Muscle of arm (tissue), 12 donors: ENCODE results near the gene CCDC136. TPM values are rescaled to one million over a fixed set of nuclear protein-coding genes. Genes with fewer than 3 reads are reported as not detected.
A peak's percentile ranks its signal among the peaks of the same experiment; 100 is the strongest.

Source experiments
- DNase-seq: peaks from one replicate; pipeline ENCODE4 v3.0.0-alpha.2; 2013
- polyA plus RNA-seq, 12 donors: library from polyadenylated mRNA; unstranded; fragments of 120-200 nt; gene quantifications; one replicate each; pipeline ENCODE4 v1.2.1, GENCODE V29; 2013; ENCODE audit not compliant: insufficient read length in 12 of 12

The CCDC136 gene
- polyA plus RNA-seq, 12 donors = 10.6 to 27.6 (median 19.1) TPM; not detected in 2

GRCh38 chr7:128831994-128832879 is 40.5 kb downstream of the CCDC136 start:
- DNase-seq = peak; percentile 88

DNA sequence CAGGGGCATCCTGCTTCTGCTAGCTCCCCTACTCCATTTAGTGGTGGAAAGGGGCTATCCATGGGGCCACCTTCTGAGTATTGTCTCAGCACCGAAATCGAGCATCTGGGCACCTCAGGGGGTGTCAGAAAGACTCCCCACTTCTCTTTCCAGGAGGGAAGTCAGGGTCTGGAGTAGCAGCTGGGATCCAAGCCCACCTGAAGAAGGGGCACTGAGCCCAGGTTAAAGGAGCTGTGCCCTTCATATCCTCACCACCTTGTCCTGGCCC is 41.0 kb downstream of the CCDC136 start:
- DNase-seq = no peak

- DNase-seq = peak; percentile 96
Measured at GRCh38 chr7:128833148-128833945, 41.6 kb downstream of the CCDC136 start.

DNA sequence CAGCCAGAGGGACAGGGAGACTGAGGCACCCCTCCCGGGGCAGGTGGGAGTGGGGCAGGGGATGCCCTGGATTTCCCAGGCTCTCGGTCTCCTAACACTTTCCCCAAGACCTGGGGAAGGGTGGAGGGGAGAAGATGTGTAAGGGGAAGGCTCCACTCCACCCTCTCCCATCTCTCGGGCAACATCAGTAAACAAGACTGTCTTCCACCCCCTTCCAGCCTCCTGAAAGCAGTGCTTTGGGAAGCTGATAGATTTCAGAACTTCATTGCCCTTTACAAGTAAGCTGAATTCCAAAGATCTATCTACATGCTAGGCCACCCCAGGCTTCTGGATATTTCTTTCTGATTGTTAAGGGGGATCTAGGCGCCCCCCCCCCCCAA is 42.2 kb downstream of the CCDC136 start:
- no peak for DNase-seq

- DNase-seq = no peak
Measured at GRCh38 chr7:128835231-128835751, 43.5 kb downstream of the CCDC136 start.

DNA sequence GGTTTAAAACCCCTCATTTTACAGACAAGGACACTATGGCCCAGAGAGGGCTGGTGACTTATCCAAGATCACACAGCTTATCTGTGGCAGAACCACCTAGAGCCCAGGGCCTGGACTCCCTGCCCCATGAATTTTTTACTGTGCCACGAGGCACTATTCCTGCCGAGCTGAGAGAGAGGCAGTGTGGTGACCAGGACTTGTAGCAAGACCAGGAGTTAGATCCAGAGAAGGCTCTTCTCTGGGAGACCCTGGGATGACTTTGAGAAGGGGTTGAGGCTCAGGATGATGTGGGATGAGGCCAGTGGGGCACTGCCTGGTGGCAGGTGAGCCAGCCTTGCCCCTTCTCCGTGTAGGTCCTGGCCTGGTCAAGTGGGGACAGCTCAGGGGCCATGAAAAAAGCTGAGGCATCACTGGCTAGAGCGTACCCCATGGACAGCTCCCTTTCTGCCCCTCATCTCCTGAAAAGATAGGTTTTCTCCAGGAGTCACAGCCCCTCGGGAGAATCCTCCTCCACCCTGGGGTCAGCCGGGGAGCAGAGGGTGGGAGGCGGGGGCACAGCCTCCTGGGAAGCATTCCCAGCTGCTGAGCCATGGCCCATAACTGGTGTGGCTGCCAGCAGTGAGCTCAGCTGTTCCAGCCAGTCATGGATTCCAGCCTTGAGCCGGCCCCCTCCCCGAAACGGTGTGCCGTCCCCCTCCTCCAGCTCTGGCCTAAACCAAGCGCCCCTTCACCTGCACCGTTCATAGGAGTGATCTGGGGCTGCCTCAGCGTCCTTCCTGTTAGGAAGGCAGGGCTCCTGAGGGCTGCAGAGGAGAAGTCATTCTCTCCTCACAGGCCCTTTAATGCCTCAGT is 44.2 kb downstream of the CCDC136 start:
- DNase-seq = peak; percentile 45

GRCh38 chr7:128836729-128837348 is 45.1 kb downstream of the CCDC136 start:
- no peak for DNase-seq

GRCh38 chr7:128837521-128837921 is 45.8 kb downstream of the CCDC136 start:
- DNase-seq = no peak

DNA sequence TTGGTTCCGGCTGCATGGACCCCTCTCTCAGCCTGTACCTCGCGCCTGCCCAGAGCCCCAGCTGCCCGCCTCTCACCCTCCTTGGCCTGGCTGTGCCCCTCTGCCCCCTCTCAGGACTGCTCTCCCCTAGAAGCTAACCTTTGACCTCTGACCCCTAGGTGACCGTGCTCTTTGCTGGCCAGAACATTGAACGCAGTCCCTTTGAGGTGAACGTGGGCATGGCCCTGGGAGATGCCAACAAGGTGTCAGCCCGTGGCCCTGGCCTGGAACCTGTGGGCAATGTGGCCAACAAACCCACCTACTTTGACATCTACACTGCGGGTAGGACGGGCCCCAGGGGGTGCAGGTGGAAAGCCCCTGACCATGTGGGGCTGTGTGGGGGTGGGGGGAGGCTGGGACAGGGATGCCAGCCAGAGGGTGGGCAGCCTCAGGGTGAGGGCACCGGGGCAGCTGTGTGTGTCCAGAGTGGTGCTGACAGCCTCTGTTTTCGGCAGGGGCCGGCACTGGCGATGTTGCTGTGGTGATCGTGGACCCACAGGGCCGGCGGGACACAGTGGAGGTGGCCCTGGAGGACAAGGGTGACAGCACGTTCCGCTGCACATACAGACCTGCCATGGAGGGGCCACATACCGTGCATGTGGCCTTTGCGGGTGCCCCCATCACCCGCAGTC is 46.5 kb downstream of the CCDC136 start:
- DNase-seq = no peak

GRCh38 chr7:128838981-128839731 is 47.4 kb downstream of the CCDC136 start:
- DNase-seq = no peak

GRCh38 chr7:128839751-128840177 is 48.0 kb downstream of the CCDC136 start:
- no peak for DNase-seq

DNA sequence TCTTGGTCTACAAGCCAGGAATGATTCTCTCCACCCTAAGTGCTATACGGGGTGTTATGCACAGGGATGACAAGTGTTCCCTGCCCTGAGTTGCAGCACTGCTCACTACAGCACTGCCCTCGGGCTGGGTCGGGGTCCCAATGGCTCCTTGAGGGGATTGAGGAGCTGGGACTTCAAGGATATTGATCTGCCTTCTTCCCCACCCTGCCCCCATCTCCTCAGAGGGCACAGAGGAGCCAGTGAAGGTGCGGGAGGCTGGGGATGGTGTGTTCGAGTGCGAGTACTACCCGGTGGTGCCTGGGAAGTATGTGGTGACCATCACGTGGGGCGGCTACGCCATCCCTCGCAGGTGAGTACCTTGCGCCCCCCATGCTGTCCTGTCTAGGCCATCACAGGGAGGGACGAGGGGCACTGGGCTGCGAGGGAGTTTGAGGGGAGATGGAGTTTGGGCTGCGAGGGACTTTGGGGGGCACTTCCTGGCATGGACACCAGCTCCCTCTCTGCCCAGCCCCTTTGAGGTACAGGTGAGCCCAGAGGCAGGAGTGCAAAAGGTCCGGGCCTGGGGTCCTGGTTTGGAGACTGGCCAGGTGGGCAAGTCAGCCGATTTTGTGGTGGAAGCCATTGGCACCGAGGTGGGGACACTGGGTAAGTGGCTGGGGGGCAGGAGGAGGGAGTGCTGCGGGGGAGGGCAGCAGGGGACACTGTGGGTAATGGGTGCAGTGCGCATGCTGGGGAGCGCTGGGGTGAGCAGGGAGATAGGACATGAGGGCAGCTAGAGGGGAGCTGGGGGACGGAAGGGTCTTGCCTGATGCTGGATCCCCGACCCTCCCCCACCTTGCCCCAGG is 48.8 kb downstream of the CCDC136 start:
- no peak for DNase-seq

DNA sequence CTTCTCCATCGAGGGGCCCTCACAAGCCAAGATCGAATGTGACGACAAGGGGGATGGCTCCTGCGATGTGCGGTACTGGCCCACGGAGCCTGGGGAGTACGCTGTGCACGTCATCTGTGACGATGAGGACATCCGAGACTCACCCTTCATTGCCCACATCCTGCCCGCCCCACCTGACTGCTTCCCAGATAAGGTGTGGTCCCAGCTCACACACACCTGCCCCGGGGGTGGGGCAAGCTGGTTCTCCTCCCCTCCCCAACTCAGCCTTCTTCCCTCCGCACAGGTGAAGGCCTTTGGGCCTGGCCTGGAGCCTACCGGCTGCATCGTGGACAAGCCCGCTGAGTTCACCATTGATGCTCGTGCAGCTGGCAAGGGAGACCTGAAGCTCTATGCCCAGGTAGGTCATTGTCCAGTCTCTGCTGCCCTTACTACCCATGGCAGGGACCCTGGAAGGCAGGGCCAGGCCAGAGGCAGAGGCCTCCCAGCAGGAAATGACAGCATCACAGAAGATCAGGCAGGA is 49.5 kb downstream of the CCDC136 start:
- DNase-seq = no peak

DNA sequence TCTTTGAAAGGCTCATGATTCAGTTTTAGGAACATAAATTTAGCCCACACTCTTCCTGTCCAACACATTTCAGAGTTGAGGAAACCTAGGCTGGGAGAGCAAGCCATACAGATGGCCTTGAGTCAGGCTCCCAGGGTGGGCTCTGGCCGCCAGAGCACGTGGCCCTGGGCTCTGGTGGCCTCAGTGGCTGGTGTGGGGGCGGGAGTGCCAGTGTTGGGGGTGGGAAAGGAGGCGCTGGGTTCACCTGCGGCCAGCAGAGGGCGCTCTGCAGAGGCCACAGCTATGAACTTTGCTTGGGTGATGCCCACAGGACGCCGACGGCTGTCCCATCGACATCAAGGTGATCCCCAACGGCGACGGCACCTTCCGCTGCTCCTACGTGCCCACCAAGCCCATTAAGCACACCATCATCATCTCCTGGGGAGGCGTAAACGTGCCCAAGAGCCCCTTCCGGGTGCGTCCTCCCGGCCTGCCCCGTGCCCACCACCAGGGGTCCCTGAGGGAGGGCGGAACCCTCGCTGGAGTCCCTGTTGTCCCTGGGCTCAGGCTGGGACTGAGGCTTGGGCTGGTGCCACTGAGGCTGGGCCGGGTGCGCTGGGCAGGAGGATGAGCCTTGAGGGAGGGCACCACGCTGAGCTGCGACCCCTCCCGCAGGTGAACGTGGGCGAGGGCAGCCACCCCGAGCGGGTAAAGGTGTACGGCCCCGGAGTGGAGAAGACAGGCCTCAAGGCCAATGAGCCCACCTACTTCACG is 50.3 kb downstream of the CCDC136 start:
- peak; percentile 33 for DNase-seq

- DNase-seq = no peak
Measured at GRCh38 chr7:128842674-128843641, 51.2 kb downstream of the CCDC136 start.

DNA sequence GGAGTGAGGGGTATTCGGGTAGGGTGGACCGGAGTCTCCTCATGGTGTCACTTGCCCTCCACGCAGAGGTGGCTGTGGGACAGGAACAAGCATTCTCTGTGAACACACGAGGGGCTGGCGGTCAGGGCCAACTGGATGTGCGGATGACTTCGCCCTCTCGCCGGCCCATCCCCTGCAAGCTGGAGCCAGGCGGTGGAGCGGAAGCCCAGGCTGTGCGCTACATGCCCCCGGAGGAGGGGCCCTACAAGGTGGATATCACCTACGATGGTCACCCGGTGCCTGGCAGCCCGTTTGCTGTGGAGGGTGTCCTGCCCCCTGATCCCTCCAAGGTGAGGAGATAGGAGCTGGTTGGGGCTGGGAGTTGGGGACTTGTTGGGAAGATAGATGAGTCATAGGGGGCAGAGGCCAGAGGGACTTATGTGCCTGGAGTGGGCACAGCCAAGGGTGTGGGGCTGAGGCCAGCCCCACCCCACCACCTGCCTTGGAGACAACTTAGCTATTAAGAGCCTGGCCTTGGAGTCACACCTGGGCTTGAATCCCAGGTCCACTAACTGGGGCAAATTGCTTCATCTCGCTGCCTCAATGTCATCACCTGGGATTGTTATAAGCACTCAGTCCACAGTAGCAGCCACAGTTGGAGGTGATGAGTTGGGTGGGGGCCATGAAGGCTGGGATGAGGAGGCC is 52.3 kb downstream of the CCDC136 start:
- no peak for DNase-seq
